Measurements from ENCODE around the gene ABI1.

GRCh38 chr10:26841733-26842317 lies 18.9 kb downstream of the ABI1 start:
- TF ChIP-seq, protein P1, sequence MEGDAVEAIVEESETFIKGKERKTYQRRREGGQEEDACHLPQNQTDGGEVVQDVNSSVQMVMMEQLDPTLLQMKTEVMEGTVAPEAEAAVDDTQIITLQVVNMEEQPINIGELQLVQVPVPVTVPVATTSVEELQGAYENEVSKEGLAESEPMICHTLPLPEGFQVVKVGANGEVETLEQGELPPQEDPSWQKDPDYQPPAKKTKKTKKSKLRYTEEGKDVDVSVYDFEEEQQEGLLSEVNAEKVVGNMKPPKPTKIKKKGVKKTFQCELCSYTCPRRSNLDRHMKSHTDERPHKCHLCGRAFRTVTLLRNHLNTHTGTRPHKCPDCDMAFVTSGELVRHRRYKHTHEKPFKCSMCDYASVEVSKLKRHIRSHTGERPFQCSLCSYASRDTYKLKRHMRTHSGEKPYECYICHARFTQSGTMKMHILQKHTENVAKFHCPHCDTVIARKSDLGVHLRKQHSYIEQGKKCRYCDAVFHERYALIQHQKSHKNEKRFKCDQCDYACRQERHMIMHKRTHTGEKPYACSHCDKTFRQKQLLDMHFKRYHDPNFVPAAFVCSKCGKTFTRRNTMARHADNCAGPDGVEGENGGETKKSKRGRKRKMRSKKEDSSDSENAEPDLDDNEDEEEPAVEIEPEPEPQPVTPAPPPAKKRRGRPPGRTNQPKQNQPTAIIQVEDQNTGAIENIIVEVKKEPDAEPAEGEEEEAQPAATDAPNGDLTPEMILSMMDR (IDR thresholded peaks at IDR 0.05), result no peak
- no peak for TF ChIP-seq POLR2AphosphoS5 (IDR thresholded peaks at IDR 0.05)
- TF ChIP-seq POLR2A (IDR thresholded peaks at IDR 0.05), result no peak
